HG02642 (cell line): ENCODE data around the gene TUB.

Experiments used
- ATAC-seq: cut with Tn5 transposase; IDR thresholded peaks from one replicate; pipeline ENCODE4 v1.9.1; 2021; ENCODE audit warnings: mild to moderate bottlenecking; ENCODE audit not compliant: unreplicated experiment, poor library complexity

The TUB gene

DNA sequence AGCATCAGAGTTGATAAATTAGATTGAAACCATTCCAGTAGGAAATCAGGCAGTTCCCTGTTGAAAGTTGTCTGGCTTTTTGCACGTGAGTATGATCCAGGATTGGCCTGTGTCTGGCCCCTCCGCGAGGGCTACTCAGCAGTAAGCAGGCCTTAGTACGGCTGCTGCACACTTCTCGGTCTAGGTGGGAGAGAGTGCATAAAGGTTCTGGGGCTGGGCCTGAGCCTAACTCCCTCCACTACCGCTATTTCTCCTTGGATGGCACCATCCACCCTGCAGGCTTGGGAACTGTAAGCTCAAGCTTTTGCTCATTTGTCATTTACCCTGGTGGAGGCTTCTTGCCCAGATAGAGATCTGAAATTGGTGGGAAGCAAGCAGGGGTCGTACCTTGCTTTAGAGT lies 22.0 kb downstream of the TUB start:
- ATAC-seq = no peak

DNA sequence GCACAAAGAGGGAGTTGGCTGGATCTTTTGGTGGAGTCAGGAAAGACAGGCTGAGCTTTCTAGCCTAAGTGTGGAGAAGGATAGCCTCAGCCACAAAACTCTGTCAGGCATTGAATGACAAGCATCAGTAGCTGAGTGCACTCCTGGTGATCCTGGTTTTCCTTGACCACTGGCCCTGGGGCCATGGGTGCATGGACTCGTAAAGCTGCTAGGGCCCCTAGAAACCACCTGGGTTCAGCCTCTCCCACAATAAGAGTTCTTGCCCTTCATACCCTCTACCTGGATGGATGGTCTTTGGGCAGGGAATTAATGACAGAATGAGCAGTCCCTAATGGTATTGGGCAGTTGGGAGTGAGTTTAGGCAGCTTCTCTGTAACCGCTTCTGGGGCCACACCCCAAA lies 22.9 kb downstream of the TUB start:
- ATAC-seq = no peak

DNA sequence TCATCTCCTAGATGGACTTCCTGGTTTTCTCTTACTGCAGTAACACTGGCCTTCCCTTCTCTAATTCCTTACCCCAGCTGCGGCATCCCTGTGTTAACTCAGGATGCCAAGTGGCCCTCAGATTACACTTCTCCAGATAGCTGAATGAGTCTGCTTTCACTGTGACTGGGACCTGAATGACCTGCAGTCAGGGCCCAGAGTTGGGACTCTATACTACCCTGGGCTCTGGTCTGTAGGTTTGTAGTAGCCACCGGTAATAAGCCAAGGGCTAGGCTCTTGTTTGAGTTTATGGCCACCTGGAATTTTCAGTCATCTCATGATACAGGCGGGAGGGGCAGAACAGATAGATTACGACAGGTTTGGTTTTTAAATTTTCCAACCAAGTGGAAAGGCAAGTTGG lies 24.1 kb downstream of the TUB start:
- no peak for ATAC-seq

DNA sequence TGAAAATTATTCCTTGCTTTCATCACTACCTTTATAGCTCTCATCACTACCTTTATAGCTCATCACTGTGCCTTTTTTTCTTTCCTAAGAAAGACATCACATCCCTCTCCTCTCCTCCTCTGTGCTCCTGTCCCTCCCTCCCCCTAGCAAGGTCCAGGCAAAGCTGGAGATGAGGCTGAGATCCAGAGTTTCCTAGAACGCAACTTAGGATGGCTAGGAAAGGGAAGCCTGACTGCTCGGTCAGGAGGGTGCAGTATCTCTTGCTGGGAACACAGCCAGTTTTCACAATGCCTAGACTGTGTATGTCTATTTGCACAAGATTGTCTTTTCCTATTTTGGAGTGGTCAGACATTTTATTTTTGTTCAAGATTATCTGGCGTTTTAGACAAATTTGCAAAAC lies 24.7 kb downstream of the TUB start:
- no peak for ATAC-seq

- no peak for ATAC-seq
Measured at GRCh38 chr11:8106679-8107078, 25.7 kb downstream of the TUB start.

DNA sequence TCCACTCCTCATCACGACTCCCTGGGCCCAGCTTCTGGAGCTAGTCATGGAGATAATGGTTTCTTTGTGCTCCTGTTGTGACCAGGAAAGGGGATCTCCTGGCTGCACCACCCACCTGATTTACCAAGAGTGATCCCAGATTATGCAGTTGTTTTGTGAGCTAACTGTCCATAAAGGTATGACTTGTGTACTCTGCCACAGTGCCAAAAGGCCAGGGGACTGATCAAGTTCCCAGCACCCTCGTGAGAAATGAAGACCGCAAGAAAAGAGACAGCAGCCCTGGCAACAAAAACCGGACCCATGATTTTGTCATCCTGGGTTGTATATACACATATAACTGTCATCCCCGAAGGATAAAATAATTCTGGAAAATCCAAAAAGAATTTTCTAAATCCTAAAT lies 26.6 kb downstream of the TUB start:
- ATAC-seq = no peak

DNA sequence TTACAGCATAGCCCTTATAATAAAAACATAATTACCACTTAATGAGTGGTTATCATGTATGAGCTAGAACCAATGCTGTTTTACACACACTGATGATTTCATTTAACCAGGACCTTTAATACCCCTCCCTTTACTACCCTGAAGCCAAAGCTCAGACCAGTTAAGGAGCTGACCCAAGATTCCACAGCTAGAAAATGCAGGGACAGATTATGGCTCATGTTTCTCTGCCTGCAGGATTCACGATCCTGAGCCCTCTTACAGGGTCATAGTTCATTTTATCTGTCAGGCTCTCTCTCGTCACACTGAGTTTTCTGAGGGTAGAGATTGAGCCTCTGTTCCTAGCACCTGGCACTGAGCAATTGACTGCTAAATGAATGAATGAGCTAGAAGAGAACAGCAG lies 27.4 kb downstream of the TUB start:
- ATAC-seq = no peak

DNA sequence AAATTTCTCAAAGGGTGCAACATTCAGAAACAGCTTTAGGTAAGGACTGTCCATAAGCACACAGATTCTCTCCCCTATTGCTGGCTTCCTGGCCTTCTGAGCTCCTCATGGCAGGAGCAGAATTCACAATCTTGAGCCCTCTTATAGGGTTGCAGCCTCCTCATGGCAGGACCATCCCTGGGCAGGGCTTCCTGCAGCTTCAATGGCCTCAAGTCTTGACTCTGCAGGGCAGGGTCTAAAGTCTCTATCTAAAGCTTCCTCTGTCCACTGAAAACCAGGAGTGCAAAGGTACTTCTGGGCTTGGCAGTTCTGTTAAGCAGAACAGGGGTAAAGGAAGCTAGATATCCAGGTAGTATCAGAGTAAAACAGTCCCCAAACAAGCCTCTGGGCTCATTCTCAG lies 28.7 kb downstream of the TUB start:
- no peak for ATAC-seq

DNA sequence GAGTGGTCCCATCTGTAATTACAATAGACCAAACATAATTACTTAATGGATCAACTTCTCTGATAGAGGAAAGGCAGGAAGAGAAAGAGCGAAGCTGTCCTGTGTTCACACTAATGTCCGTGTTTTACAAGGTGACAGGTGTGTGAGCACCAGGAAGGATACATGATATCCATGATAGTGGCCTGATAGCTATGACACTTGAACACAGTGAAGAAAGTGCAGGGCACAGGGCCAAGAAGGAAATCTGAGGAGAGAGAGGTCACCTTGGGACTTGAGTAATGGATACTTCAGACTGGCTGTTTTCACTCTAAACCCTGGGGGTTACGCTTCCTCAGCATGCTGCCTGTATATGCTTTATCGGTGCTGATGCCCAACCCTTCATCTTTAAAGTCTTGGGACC lies 29.4 kb downstream of the TUB start:
- no peak for ATAC-seq

DNA sequence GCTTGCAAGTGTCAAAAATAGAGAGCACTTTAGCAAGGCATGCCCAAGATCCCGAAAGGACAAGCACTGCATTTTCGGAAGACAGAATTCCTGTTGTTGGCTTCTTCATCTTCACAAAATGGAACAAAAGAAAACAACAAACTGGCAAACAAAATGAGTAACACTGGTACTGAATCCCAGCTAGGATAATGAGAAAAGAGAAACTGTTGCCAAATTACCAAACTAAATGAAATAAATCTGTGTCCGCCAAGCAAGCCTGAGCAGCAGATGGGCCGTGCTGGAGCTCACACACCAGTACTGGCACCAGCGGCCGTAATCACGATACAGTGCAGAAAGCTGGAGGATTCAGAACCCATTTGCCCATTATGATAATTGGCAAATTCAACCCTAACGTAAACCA lies 30.6 kb downstream of the TUB start:
- ATAC-seq = no peak

DNA sequence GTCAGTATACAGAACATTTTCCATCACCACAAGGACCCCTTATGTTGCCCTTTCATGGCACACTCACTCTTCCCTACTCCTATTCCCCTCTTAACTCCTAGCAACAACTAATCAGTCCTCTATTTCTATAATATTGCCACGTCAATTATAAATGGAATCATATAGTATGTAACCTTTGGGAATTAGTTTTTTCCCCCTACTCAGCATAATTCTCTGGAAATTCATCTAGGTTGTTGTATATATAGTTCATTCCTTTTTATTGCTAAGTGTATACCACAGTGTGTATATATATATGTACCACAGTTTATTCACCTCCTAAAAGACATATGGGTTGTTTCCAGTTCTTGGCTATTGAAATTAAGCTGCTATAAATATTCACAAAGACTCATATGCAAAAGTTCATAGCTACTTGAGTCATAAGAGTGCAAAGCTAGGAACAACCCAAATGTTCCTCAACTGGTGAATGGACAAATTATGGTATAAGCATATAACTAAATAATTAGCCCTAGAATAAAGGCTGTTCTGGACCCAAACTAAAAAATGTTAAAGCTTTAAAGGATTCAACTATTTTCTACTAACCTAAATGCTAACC lies 41.3 kb downstream of the TUB start:
- no peak for ATAC-seq

GRCh38 chr11:8126649-8127289 lies 45.8 kb downstream of the TUB start:
- ATAC-seq = no peak

DNA sequence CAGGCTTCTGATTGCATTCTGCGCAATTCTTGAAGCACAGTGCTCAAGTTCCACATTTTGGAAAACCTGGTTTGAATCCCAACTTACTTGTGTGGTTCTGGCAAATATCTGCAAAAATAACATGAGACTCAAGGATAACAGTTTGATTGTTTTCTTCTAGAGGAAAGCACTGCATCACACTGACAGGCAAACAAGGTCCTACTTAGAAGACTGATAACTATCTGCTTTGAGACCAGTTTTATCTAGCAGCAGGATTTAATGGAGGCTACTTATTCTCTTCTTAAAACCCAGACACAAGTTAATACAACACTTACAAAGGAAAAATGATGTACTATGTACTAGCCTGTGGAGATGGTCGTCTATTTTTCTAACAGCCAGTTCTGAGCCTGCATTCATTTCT lies 46.4 kb downstream of the TUB start:
- no peak for ATAC-seq

- ATAC-seq = no peak
Measured at GRCh38 chr11:8138526-8138925, 57.5 kb downstream of the TUB start.

DNA sequence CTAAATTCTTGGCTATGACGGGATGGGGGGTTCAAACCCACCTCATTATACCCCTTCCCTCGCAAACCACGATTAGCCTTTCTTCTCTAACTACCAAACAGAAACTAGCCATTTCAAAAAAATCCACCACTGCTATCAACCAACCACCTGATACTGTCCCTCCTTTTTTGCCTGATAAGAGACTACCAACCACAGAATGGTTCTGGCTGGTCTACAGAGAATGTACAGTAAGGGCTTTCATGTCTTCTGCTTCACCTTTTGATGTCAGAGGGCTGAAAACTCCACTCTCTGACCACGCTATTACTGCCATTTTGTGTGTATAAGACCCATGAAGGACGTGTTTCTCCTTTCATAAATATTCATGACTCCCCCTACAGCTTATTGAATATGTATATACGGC lies 68.7 kb downstream of the TUB start:
- ATAC-seq = no peak
